GM21367 (cell line): ENCODE data around the gene E2F6.
"Not testable (repeated sequence)": the region's sequence is repeated elsewhere in the genome, so short reads cannot be mapped to it uniquely, and the experiment has no call there.

Experiments used
- ATAC-seq: cut with Tn5 transposase; IDR thresholded peaks from one replicate; pipeline ENCODE4 v1.9.1; 2021; ENCODE audit not compliant: unreplicated experiment

The E2F6 gene

GRCh38 chr2:11416186-11416585, 49.8 kb downstream of the E2F6 start:
- no peak for ATAC-seq

- no peak for ATAC-seq
Measured at GRCh38 chr2:11414372-11415124, 51.4 kb downstream of the E2F6 start.

DNA sequence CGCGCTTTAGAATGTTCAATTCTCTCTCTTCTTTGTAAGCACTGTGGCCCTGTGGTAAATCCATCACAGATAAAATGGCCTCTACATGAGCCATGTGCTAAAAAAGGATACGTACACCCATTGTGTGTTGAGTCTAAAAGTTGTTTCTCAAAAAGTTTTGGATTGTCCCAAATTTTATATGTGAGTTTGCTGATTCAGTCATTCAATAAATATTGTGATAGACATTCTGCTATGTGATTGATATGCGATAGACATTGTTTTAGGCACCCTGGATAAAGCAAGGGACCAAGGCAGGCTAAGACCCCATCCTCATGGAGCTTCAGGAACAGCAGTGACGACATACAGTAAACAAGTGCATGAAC, 53.5 kb downstream of the E2F6 start:
- no peak for ATAC-seq

- no peak for ATAC-seq
Measured at GRCh38 chr2:11411768-11412448, 54.1 kb downstream of the E2F6 start.

DNA sequence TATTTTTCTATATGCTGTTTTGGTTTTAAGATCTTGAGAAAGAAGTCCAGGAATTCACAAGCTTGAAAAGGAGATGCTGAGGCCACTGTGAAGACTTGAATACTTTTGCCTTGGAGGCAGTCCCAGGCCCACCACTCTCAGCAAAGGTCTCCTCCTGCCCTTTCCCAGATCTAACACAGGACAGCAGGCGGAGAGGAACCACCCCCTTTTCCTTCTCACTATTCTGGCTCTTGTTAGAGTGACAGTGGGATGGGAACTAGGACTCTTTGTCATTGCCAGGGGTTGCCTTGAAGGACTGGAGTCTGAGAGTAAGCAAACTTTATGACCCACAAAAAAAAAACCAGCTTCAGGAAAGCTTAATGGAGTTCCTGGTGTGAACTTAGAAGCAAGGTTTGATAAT, 54.7 kb downstream of the E2F6 start:
- no peak for ATAC-seq

GRCh38 chr2:11410101-11410500, 55.9 kb downstream of the E2F6 start:
- ATAC-seq: no peak

DNA sequence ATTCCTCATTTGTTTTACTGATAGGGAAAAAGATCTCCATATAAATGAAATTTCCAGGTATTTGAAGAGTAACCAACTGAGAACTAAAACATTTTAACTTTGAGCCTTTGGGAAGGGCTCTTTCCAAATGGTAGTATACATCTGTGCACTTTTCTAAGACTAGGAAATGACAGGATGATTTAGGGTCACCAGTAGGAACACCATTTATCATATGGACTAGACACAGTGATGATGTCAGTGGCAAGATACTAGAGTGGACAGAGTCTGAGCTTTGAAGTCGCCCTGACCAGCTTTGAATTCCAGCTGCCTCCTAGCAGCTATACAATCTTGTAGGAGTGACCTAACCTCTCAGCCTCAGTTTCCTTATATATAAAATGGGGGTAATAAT, 56.4 kb downstream of the E2F6 start:
- ATAC-seq: no peak

- ATAC-seq: no peak
Measured at GRCh38 chr2:11408959-11409571, 56.9 kb downstream of the E2F6 start.

GRCh38 chr2:11407413-11407812, 58.5 kb downstream of the E2F6 start:
- ATAC-seq: no peak

GRCh38 chr2:11406958-11407381, 59.0 kb downstream of the E2F6 start:
- ATAC-seq: no peak

DNA sequence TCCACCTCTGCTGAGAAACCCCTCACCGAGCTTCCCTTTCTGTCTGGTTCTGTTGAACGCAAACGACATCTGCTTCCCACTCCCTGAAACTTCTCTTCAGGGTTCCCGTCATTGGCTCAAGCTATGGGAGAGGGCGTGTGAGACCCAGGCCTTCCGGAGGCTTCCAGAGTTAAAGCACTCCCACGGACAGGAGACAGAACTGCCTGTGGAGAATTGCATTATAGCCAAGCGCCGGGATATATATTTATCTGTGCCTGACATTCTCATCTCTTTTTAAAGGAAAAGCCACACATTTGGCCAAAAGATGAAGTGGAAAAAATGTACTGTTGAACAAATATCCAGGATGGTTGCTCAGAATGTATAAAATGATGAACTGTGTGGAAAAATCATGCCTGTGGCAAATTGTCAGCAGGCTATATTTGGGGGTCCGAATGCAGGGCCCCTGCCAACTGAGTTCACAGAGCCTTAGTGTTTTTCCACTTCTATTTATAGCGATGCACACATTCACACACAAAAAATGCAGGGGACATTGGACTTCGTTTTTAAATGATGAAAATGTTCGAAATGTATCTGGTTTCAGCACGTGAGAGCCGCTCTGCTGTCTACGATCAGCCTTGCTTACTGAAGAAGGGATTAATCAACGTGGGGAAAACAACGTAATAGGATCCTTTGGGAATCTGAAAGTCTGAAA, 59.5 kb downstream of the E2F6 start:
- ATAC-seq: no peak

- ATAC-seq: no peak
Measured at GRCh38 chr2:11405599-11406266, 60.2 kb downstream of the E2F6 start.

DNA sequence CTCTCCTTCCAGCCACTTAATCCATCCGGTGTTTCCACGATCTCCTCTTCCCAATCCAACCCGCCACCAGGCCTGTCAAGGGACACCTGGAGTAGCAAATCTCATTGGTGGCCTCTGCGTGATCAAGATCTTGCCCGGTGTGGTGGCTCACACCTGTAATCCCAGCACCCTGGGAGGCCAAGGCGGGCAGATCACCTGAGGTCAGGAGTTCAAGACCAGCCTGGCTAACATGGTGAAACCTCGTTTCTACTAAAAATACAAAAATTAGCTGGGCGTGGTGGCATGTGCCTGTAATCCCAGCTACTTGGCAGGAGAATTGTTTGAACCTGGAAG, 60.9 kb downstream of the E2F6 start:
- ATAC-seq: not testable (repeated sequence)

- ATAC-seq: no peak
Measured at GRCh38 chr2:11404376-11405073, 61.4 kb downstream of the E2F6 start.

GRCh38 chr2:11402436-11402835, 63.5 kb downstream of the E2F6 start:
- no peak for ATAC-seq

DNA sequence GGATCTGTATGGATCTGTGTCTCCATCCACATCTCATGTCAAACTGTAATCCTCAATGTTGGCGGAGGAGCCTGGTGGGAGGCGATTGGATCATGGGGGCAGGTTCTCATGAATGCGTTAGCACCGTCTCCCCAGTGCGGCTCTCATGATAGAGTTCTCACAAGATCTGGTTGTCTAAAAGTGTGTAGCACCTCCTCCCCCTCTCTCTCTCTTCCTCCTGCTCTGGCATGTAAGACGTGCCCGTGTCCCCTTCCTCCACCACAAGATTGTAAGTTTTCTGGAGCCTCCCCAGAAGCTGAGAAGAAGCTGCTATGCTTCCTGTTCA, 66.6 kb downstream of the E2F6 start:
- no peak for ATAC-seq

DNA sequence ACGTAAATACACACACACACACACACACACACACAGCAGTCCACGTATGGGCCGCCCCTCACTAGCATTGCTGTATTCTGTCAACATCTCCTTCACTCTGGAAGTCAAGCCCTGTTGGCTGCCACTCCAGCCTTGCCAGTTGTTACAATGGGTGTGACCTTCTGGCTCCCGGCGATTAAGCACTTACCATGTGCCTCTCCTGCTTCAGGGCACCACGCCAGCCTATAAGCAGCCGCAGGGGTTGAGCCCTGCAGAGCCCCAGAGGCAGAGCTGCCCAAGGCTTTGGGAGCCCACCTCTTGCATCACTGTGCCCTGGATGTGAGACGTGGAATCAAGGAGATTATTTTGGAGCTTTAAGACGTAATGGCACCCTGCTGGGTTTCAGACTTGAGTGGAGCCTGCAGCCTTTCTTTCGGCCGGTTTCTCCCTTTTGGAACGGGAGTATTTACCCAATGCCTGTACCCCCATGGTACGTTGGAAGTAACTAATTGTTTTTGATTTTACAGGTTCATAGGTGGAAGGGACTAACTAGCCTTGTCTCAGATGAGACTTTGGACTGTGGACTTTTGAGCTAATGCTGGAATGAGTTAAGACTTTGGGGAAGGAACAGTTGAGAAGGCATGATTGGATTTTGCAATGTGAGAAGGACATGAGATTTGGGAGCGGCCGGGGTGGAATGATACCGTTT, 67.1 kb downstream of the E2F6 start:
- no peak for ATAC-seq

GRCh38 chr2:11397513-11397912, 68.4 kb downstream of the E2F6 start:
- ATAC-seq: no peak

GRCh38 chr2:11396467-11397445, 69.2 kb downstream of the E2F6 start:
- ATAC-seq: no peak
